ENCODE measurements around the gene ADARB2. TPM values are rescaled to one million over a fixed set of nuclear protein-coding genes. Genes with fewer than 3 reads are reported as not detected.

The ADARB2 gene
- total RNA-seq, 4 donors from 2014 or later, result 2.3 to 3.7 (median 2.6) TPM

GRCh38 chr10:1266033-1266802 lies 471.1 kb downstream of the ADARB2 start:
- WGBS, result 92% methylated on average over 35 of the region's 36 CpGs
- no peak overlapping the region for H3K27ac ChIP-seq (replicated peaks in 1 of 4)
- no peak overlapping the region for H3K4me3 ChIP-seq
- no peaks in the 10 kb centered on the region for H3K9me3 ChIP-seq
- H3K4me1 ChIP-seq, result no peaks in the 10 kb centered on the region
- intact Hi-C loops (cut with DNase I), result no loop called here
- TF ChIP-seq, protein P1, sequence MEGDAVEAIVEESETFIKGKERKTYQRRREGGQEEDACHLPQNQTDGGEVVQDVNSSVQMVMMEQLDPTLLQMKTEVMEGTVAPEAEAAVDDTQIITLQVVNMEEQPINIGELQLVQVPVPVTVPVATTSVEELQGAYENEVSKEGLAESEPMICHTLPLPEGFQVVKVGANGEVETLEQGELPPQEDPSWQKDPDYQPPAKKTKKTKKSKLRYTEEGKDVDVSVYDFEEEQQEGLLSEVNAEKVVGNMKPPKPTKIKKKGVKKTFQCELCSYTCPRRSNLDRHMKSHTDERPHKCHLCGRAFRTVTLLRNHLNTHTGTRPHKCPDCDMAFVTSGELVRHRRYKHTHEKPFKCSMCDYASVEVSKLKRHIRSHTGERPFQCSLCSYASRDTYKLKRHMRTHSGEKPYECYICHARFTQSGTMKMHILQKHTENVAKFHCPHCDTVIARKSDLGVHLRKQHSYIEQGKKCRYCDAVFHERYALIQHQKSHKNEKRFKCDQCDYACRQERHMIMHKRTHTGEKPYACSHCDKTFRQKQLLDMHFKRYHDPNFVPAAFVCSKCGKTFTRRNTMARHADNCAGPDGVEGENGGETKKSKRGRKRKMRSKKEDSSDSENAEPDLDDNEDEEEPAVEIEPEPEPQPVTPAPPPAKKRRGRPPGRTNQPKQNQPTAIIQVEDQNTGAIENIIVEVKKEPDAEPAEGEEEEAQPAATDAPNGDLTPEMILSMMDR (IDR thresholded peaks at IDR 0.05), result no peak
- TF ChIP-seq POLR2AphosphoS5 (IDR thresholded peaks at IDR 0.05) (no peak), EP300 (IDR thresholded peaks at IDR 0.05) (no peak), POLR2A (IDR thresholded peaks at IDR 0.05; ENCODE audit: low read depth) (no peak)
- no peak for DNase-seq (ENCODE audit: extremely low spot score)
- peaks cover 0 to 15% (median 0%) of the 10 kb centered on the region in 4 donors for H3K27me3 ChIP-seq
- H3K36me3 ChIP-seq, result no peaks in the 10 kb centered on the region

DNA sequence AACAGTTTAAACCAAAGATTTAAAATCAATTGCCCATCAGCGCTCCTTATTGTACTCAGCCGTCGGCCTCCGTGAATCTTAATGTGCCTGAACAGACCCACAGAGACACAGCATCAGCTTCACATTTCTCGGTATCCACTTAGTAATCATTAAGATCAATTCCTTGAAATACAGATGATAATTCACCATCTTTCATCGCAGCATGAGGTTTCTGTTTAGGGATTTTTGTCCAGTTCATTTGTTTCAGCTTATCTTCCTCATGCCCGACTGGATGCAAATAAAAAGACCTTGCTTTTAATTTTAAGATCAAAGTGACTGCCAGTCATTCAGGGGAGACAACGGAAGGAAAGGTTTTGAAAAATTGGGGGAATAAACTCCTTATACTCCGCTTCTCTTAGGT lies 473.3 kb downstream of the ADARB2 start:
- WGBS, result 73% methylated on average over 9 of the region's 9 CpGs
- H3K4me1 ChIP-seq, result no peaks in the 10 kb centered on the region
- intact Hi-C loops (cut with DNase I), result no loop called here

GRCh38 chr10:1257274-1257673 lies 480.1 kb downstream of the ADARB2 start:
- Histone ChIP-seq H3K27me3 (peaks cover 0 to 43% (median 0%) of the 10 kb centered on the region in 4 donors), H3K27ac (replicated peaks in 1 of 4) (no peak overlapping the region), H3K4me3 (no peak overlapping the region), H3K4me1 (no peaks in the 10 kb centered on the region), H3K9me3 (no peaks in the 10 kb centered on the region), H3K36me3 (no peaks in the 10 kb centered on the region)
- 81% methylated on average over 5 of the region's 7 CpGs for WGBS
- DNase-seq (ENCODE audit: extremely low spot score), result no peak
- TF ChIP-seq POLR2AphosphoS5 (IDR thresholded peaks at IDR 0.05) (no peak), POLR2A (IDR thresholded peaks at IDR 0.05; ENCODE audit: low read depth) (no peak), EP300 (IDR thresholded peaks at IDR 0.05) (no peak)
- TF ChIP-seq, protein P1 (IDR thresholded peaks at IDR 0.05), result no peak
- intact Hi-C loops (cut with DNase I), result no loop called here

More for the DNA sequence above, 473.3 kb downstream of the ADARB2 start:
- Histone ChIP-seq H3K9me3 (no peaks in the 10 kb centered on the region), H3K27me3 (peaks cover 0 to 15% (median 0%) of the 10 kb centered on the region in 4 donors), H3K27ac (replicated peaks in 1 of 4) (no peak overlapping the region), H3K36me3 (no peaks in the 10 kb centered on the region), H3K4me3 (no peak overlapping the region)
- TF ChIP-seq, protein P1 (IDR thresholded peaks at IDR 0.05), result no peak
- TF ChIP-seq POLR2A (IDR thresholded peaks at IDR 0.05; ENCODE audit: low read depth) (no peak), POLR2AphosphoS5 (IDR thresholded peaks at IDR 0.05) (no peak), EP300 (IDR thresholded peaks at IDR 0.05) (no peak)
- DNase-seq (ENCODE audit: extremely low spot score), result no peak

GRCh38 chr10:1256432-1256725 lies 480.9 kb downstream of the ADARB2 start:
- TF ChIP-seq EP300 (IDR thresholded peaks at IDR 0.05) (no peak), POLR2A (IDR thresholded peaks at IDR 0.05; ENCODE audit: low read depth) (no peak), POLR2AphosphoS5 (IDR thresholded peaks at IDR 0.05) (no peak)
- TF ChIP-seq, protein P1 (IDR thresholded peaks at IDR 0.05), result no peak
- no peak for DNase-seq (ENCODE audit: extremely low spot score)
- peaks cover 0 to 43% (median 0%) of the 10 kb centered on the region in 4 donors for H3K27me3 ChIP-seq
- H3K36me3 ChIP-seq, result no peaks in the 10 kb centered on the region
- 54% methylated on average over 3 of the region's 4 CpGs for WGBS
- H3K4me3 ChIP-seq, result no peak overlapping the region
- no peak overlapping the region for H3K27ac ChIP-seq (replicated peaks in 1 of 4)
- intact Hi-C loops (cut with DNase I), result no loop called here
- no peaks in the 10 kb centered on the region for H3K9me3 ChIP-seq
- no peaks in the 10 kb centered on the region for H3K4me1 ChIP-seq

All from esophagus muscularis mucosa (tissue), 4 donors.